ENCODE results near the gene ZNF175.

ZNF175 gene

GRCh38 chr19:51549533-51550324, 21.4 kb upstream of the ZNF175 start:
- DNase-seq (ENCODE audit: low read depth), result no peak

DNA sequence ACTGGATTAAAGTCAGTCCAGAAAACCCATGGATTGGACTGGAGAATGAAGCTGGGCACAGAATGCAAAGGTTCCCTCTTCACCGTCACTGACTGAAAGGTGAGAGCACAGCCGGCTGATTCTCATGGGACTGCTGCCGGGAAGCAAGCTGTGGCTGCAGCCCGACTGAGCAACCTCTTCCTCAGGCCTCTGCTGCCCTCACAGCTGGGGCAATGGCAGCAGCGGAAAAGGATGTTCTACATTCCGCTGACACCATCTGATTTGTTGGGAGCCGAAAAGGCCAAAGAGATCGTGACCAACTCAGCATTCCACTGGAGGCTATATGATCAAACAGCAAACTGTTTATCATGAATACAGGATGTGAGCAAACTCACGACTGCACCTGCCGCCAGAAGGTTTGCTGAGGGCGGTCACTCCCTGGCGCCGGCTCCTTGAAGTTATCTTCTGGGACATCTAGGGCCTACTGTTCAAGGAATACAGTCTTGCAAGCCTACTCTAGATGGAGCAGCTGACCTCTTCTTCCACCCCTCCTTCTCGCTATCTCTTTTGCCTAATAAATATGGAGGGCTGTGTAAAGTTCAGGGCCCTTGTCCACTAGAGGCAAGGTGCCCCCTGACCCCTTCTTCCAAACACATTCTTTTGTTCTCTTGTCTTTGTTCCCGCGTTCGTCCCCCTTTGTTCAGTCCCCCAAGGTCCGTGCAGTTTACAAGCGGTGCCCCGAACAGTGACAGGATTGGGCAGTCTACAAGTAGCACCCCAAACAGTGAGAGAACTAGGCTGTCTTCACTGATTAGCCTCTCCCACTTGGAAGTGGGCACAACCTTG, 20.0 kb upstream of the ZNF175 start:
- DNase-seq (ENCODE audit: low read depth), result no peak

DNA sequence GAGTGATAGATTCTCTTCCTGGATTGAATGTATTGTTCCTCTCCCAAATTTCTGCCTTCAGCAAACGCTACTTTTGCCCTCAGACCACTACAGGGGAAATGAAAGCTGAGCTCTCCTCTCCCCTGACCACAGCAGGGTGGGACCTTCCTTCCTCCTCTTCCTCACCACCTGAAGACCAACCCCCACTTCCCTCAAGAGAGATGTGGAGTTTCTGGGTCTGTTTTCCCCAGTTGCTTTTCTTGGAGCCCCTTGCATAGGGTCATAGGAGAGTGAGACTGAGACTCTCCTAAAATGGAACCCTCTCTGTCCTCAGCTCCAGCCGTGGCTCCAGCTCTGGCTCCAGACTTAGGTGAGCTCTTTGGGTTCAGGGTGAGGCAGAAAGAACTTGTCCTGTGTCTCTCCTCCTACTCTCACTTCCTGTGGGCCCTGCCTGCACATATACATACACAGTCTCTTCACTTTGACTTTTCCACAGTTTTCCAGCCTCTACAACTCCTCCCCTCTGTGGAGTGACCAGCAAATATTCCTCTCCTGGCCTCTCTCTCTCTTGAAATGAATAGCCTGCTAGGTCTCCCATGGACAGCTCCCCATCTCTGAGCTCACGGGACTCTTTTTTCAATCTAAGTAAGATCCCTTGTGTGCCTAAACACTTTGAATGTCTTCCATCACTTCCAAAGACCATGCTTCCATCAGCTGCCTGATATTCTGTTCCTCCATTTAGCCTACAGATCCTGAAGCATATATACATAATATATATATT, 19.2 kb upstream of the ZNF175 start:
- no peak for DNase-seq (ENCODE audit: low read depth)

DNA sequence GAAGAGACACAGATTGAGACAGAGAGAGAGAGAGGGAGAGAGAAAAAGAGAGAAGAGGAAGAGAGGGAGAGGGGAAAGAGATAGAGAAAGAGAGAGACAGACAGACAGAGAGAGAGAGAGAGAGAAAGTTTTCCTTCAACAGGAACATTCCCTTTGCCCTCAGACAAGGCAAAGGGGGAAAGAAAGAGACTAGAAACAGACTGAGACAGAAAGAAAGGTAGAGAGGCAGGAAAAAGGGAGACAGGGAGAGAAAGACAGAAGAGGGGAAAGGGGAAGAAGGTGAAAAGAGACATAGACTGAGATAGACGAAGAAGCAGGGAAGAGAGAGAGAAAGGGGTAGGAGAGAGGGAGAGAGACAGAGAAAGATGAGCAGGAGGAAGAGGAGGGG, 18.5 kb upstream of the ZNF175 start:
- no peak for DNase-seq (ENCODE audit: low read depth)

GRCh38 chr19:51552996-51553725, 17.9 kb upstream of the ZNF175 start:
- peak; percentile 26 for DNase-seq (ENCODE audit: low read depth)

DNA sequence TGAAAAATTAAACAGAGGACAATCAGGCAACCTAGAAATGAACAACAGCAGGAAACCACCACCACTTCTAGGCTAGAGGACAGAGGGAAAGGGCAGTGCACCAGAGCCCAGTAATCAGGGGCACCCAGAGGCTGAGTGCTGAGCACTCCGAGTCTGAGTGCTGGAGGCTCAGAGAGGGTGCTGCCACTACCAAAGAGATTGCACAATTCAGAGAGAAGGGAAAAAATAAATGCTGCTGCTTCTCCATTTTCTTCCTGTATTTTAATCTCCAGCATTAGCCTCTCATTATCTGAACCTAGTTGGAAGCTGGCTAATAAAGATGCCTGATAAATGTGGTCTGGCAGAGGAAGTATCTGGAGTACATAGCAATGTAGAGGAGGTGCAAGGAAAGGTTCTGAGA, 11.8 kb upstream of the ZNF175 start:
- no peak for DNase-seq (ENCODE audit: low read depth)

DNA sequence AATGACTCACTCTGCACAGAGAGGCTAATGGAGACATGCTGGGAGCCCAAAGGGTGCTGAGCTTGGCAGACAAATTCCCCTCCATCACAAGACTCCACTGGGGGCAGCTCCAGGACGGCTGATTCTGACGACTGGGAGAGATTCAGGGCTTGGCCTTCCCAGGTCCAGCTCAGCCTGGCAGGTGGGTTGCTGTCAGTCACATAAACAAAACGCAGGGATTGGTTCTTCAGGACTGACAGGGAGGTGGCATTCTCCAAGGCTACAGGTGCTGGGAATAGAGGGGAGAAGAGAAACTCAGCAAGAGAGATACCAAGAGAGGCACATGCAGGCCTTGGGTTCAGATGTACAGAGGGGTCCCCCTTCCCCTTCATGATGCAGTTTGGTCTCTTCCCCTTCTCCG, 10.7 kb upstream of the ZNF175 start:
- no peak for DNase-seq (ENCODE audit: low read depth)

GRCh38 chr19:51564791-51565190, 6.3 kb upstream of the ZNF175 start:
- no peak for DNase-seq (ENCODE audit: low read depth)

DNA sequence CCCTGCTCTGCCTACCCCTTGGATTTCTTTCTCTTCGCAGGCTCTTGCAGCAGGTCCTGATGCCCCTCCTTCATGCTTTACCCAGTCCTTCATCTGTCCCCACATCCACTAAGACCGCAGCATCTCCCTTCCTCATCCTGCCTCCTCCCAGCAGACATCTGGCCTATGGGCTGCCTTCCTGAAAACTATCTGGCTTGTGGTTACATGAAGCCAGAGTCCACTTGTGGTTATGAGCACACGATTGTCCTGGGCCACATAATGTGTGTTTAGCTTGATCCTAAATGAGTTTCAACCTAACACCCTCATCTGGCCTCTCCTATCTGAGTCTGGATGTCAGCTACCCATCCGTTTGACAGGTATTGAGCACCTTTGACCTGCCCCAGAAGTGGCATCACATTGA, 5.5 kb upstream of the ZNF175 start:
- DNase-seq (ENCODE audit: low read depth), result no peak

DNA sequence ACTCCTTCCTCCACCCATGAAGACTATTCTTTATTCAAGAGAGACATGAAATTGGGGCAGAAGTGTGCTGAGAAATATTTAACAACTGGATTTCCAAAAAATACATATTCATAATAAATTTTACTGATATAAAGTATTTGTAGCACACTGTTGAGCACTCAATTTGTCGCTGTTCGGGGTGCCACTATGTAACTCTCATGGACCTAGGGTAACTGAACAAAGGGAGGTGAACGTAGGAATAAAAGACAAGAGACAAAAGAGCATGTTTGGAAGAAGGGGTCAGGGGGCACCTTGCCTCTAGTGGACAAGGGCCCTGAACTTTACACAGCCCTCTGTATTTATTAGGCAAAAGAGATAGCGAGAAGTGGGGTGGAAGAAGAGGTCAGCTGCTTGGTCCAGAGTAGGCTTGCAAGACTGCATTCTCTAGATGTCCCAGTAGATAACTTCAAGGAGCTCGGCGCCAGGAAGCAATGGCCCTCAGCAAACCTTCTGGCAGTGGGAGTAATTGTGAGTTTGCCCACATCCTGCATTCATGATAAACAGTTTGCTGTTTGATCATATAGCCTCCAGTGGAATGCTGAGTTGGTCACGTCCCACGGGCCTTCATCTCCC, 4.5 kb upstream of the ZNF175 start:
- no peak for DNase-seq (ENCODE audit: low read depth)

DNA sequence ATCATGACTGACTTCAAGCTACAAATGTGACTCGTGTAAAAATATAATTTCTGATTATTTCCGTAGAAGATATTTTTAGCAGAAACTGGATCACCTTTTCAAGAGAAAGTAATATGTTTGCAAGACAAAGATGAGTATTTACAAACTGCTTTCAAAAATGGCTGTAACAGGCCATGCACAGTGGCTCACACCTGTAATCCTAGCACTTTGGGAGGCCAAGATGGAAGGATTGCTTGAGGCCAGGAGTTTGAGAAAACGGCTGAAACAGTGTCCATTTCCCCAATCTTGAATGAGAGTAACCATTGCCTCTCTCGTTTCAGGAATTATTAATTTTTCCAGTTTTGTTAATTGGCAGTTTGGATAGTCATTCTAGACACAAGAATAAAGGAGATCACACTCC, 3.5 kb upstream of the ZNF175 start:
- no peak for DNase-seq (ENCODE audit: low read depth)

- DNase-seq (ENCODE audit: low read depth), result no peak
Observed at GRCh38 chr19:51568456-51568855, 2.6 kb upstream of the ZNF175 start.

- no peak for DNase-seq (ENCODE audit: low read depth)
Observed at GRCh38 chr19:51571599-51571998, 516 bp downstream of the ZNF175 start.

- no peak for DNase-seq (ENCODE audit: low read depth)
Observed at GRCh38 chr19:51572410-51572809, 1.3 kb downstream of the ZNF175 start.

DNA sequence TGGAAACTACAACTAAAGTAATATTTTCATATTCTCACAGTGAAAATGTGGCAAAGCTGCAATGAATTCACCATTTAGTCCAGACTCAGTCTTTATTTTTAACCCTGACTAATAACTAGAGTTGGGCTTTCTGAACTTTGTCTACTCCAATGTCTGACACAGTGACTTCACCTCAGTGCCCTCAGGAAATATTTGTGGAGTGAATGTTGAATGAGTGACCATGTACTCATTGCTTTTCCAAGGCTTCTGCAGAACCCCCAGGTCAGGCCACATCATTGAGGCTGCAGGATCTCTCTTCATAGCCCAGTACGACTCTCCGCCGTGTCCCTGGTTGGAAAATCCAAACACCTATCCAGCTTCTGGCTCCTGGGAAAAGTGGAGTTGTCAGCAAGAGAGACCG, 1.8 kb downstream of the ZNF175 start:
- DNase-seq (ENCODE audit: low read depth), result no peak

GRCh38 chr19:51573331-51573730, 2.2 kb downstream of the ZNF175 start:
- no peak for DNase-seq (ENCODE audit: low read depth)

GRCh38 chr19:51576850-51577249, 5.8 kb downstream of the ZNF175 start:
- no peak for DNase-seq (ENCODE audit: low read depth)

- no peak for DNase-seq (ENCODE audit: low read depth)
Observed at GRCh38 chr19:51586103-51586728, 15.1 kb downstream of the ZNF175 start.

- no peak for DNase-seq (ENCODE audit: low read depth)
Observed at GRCh38 chr19:51586799-51587198, 15.7 kb downstream of the ZNF175 start.

DNA sequence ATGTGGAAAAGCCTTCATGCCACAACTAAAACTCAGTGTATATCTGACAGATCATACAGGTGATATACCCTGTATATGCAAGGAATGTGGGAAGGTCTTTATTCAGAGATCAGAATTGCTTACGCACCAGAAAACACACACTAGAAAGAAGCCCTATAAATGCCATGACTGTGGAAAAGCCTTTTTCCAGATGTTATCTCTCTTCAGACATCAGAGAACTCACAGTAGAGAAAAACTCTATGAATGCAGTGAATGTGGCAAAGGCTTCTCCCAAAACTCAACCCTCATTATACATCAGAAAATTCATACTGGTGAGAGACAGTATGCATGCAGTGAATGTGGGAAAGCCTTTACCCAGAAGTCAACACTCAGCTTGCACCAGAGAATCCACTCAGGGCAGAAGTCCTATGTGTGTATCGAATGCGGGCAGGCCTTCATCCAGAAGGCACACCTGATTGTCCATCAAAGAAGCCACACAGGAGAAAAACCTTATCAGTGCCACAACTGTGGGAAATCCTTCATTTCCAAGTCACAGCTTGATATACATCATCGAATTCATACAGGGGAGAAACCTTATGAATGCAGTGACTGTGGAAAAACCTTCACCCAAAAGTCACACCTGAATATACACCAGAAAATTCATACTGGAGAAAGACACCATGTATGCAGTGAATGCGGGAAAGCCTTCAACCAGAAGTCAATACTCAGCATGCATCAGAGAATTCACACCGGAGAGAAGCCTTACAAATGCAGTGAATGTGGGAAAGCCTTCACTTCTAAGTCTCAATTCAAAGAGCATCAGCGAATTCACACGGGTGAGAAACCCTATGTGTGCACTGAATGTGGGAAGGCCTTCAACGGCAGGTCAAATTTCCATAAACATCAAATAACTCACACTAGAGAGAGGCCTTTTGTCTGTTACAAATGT, 16.4 kb downstream of the ZNF175 start:
- DNase-seq (ENCODE audit: low read depth), result no peak
